Lower leg skin (tissue), 4 donors: Measurements from ENCODE around the gene CASK. TPM values are rescaled to one million over a fixed set of nuclear protein-coding genes. Genes with fewer than 3 reads are reported as not detected.

Experiments
- DNase-seq, 2 donors: peaks; one replicate each; pipeline ENCODE4 v3.0.0-alpha.2; 2019; ENCODE audit warnings: low spot score in 2 of 2
- H3K4me3 ChIP-seq: fragments of 200-600 bp; sonication (generic); 2 replicates; pipeline ENCODE4 v1.5.1; 2017; ENCODE audit warnings: mild to moderate bottlenecking, low read depth; ENCODE audit not compliant: poor library complexity, severe bottlenecking
- CTCF ChIP-seq, 3 donors: fragments of 450-650 bp; IDR thresholded peaks; one replicate each; pipeline ENCODE4 v1.5.1; 2016; ENCODE audit warnings: antibody characterized with exemption in 3 of 3, mild to moderate bottlenecking in 3 of 3, moderate library complexity in 2 of 3
- POLR2A ChIP-seq, 2 donors: fragments of 450-650 bp; IDR thresholded peaks; one replicate each; pipeline ENCODE4 v1.6.1; 2016 to 2017; ENCODE audit warnings: antibody characterized with exemption in 2 of 2, mild to moderate bottlenecking in 1 of 2, moderate library complexity in 1 of 2
- WGBS, 2 donors: methylation state at CpG; one replicate each; pipeline ENCODE4 v1.1.5; 2018; 5-methylcytosine and 5-hydroxymethylcytosine counted together
- intact Hi-C: fragments of 100-400 bp; cut with DNase I; formaldehyde crosslinking; loops from one replicate; pipeline ENCODE4 v1.15.0; 2023; ENCODE audit warnings: low total_unique reads
- total RNA-seq, 4 donors: library from RNA; depleted of rRNA; stranded (reverse); fragments of >200 nt; gene quantifications; one replicate each; pipeline ENCODE4 v1.1.0, GENCODE V29; 2016

The CASK gene
- total RNA-seq, 4 donors from 2014 or later: 22.7 to 43.2 (median 26.8) TPM

GRCh38 chrX:41507919-41508318, 415.4 kb downstream of the CASK start:
- 89 to 91% methylated on average over 4 of the region's 4 CpGs for WGBS, 2 donors
- no peak for TF ChIP-seq CTCF (IDR thresholded peaks at IDR 0.05)
- TF ChIP-seq POLR2A (IDR thresholded peaks at IDR 0.05): no peak
- no peak overlapping the region for H3K4me3 ChIP-seq
- intact Hi-C loops: no loop called here
- no peak for DNase-seq

GRCh38 chrX:41502004-41502403, 421.4 kb downstream of the CASK start:
- no peak overlapping the region for H3K4me3 ChIP-seq
- 94 to 100% methylated on average over 1 of the region's 1 CpG for WGBS, 2 donors
- no peak for DNase-seq
- intact Hi-C loops: no loop called here
- no peak for TF ChIP-seq POLR2A (IDR thresholded peaks at IDR 0.05)
- TF ChIP-seq CTCF (IDR thresholded peaks at IDR 0.05): no peak

- TF ChIP-seq POLR2A (IDR thresholded peaks at IDR 0.05): no peak
- no peak for TF ChIP-seq CTCF (IDR thresholded peaks at IDR 0.05)
- 64 to 77% methylated on average over 2 to 3 of the region's 3 CpGs for WGBS, 2 donors
- DNase-seq: no peak
- no peak overlapping the region for H3K4me3 ChIP-seq
- intact Hi-C loops: no loop called here
Measured at GRCh38 chrX:41499984-41500383, 423.4 kb downstream of the CASK start.

- no peak overlapping the region for H3K4me3 ChIP-seq
- WGBS, 2 donors: 80 to 81% methylated on average over 7 of the region's 7 CpGs
- intact Hi-C loops: no loop called here
- TF ChIP-seq CTCF (IDR thresholded peaks at IDR 0.05) (no peak), POLR2A (IDR thresholded peaks at IDR 0.05) (no peak)
- no peak for DNase-seq
Measured at GRCh38 chrX:41499195-41499594, 424.2 kb downstream of the CASK start.

GRCh38 chrX:41491267-41492004, 431.9 kb downstream of the CASK start:
- H3K4me3 ChIP-seq: no peak overlapping the region
- no peak for TF ChIP-seq POLR2A (IDR thresholded peaks at IDR 0.05)
- TF ChIP-seq CTCF (IDR thresholded peaks at IDR 0.05): no peak
- WGBS, 2 donors: 44 to 57% methylated on average over 12 of the region's 12 CpGs
- no peak for DNase-seq
- intact Hi-C loops: no loop called here

- no peak for TF ChIP-seq CTCF (IDR thresholded peaks at IDR 0.05)
- TF ChIP-seq POLR2A (IDR thresholded peaks at IDR 0.05): no peak
- intact Hi-C loops: no loop called here
- 88 to 96% methylated on average over 3 of the region's 3 CpGs for WGBS, 2 donors
- DNase-seq: no peak
- no peak overlapping the region for H3K4me3 ChIP-seq
Measured at GRCh38 chrX:41490446-41490845, 432.9 kb downstream of the CASK start.
